DOHH2 (cell line): ENCODE results near the gene SPIN2A.

Source experiments
- EZH2phosphoT487 ChIP-seq: fragments of 200-600 bp; sonication (generic); IDR thresholded peaks from 2 replicates; pipeline ENCODE4 v1.6.1; 2017; ENCODE audit warnings: borderline replicate concordance, mild to moderate bottlenecking, antibody characterized with exemption, low read length, moderate library complexity, mixed read lengths
- TF ChIP-seq, protein P1 (sequence below): fragments of 200-600 bp; sonication (generic); IDR thresholded peaks from one replicate; pipeline ENCODE4 v1.5.1; 2014; ENCODE audit warnings: antibody characterized with exemption, mild to moderate bottlenecking, low read depth, low read length; ENCODE audit not compliant: poor library complexity, severe bottlenecking

DNA sequence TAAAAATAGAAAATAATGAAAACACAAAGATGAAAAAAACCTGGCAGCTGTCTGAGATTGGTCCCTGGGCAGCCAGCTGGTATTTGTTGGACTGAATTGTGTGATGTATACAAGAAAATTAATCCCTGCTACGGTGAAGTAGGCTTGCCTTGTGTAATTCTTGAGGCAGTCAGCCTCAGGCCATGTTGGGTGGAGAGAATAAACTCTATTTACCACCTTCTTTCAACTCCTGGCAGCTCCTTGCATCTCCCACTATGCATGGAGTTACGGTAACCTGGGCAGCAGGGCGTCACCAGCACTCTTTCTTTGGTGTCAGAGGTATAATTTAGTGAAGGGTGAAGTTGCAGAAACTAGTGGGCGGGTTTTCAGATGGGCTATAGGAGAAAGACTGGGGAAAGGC lies 3.5 kb downstream of the SPIN2A start:
- TF ChIP-seq, protein P1, sequence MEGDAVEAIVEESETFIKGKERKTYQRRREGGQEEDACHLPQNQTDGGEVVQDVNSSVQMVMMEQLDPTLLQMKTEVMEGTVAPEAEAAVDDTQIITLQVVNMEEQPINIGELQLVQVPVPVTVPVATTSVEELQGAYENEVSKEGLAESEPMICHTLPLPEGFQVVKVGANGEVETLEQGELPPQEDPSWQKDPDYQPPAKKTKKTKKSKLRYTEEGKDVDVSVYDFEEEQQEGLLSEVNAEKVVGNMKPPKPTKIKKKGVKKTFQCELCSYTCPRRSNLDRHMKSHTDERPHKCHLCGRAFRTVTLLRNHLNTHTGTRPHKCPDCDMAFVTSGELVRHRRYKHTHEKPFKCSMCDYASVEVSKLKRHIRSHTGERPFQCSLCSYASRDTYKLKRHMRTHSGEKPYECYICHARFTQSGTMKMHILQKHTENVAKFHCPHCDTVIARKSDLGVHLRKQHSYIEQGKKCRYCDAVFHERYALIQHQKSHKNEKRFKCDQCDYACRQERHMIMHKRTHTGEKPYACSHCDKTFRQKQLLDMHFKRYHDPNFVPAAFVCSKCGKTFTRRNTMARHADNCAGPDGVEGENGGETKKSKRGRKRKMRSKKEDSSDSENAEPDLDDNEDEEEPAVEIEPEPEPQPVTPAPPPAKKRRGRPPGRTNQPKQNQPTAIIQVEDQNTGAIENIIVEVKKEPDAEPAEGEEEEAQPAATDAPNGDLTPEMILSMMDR: no peak
- no peak for TF ChIP-seq EZH2phosphoT487
